CD14-positive monocyte (primary cell): ENCODE data around the gene MEIS2. TPM values are rescaled to one million over a fixed set of nuclear protein-coding genes. Genes with fewer than 3 reads are reported as not detected.
A peak's percentile ranks its signal among the peaks of the same experiment; 100 is the strongest.

Experiments
- DNase-seq, 3 donors: peaks; one replicate each; pipeline ENCODE4 v3.0.0-alpha.2; 2011 to 2022
- H2AFZ ChIP-seq: 2 replicates; pipeline ENCODE4 v1.6.0; 2012; ENCODE audit warnings: mild to moderate bottlenecking, low read depth, low read length, inconsistent platforms; ENCODE audit not compliant: insufficient read depth, poor library complexity, severe bottlenecking
- H3K27ac ChIP-seq, 2 donors: 1 replicate in 1 of 2; 2 replicates in 1 of 2; pipeline ENCODE4 v1.5.1; 2012 to 2013; ENCODE audit warnings: low read length in 2 of 2, control low read depth in 1 of 2, inconsistent platforms in 1 of 2, low read depth in 1 of 2, mild to moderate bottlenecking in 1 of 2
- H3K27me3 ChIP-seq, 2 donors: one replicate each; pipeline versions ENCODE4 v1.6.0 to v1.6.1; 2011 to 2013; ENCODE audit warnings: low read length in 2 of 2; ENCODE audit not compliant: control insufficient read depth in 2 of 2, insufficient read depth in 2 of 2
- H3K36me3 ChIP-seq, 2 donors: replicated peaks in 1 of 2; 1 replicate in 1 of 2; 2 replicates in 1 of 2; pipeline versions ENCODE4 v1.5.1 to v1.6.1; 2012 to 2013; ENCODE audit warnings: low read length in 2 of 2, control low read depth in 1 of 2, inconsistent platforms in 1 of 2, mild to moderate bottlenecking in 1 of 2; ENCODE audit not compliant: insufficient read depth in 2 of 2, control insufficient read depth in 1 of 2
- H3K4me1 ChIP-seq, 2 donors: 1 replicate in 1 of 2; 2 replicates in 1 of 2; pipeline versions ENCODE4 v1.5.1 to v1.6.1; 2012 to 2013; ENCODE audit warnings: low read length in 2 of 2, control low read depth in 1 of 2, inconsistent platforms in 1 of 2, mild to moderate bottlenecking in 1 of 2, moderate library complexity in 1 of 2; ENCODE audit not compliant: insufficient read depth in 2 of 2, control insufficient read depth in 1 of 2
- H3K4me2 ChIP-seq: replicated peaks from 2 replicates; pipeline ENCODE3; 2012; ENCODE audit warnings: low read length, moderate library complexity, mild to moderate bottlenecking; ENCODE audit not compliant: poor library complexity, severe bottlenecking; ENCODE audit errors: extremely low read depth
- H3K4me3 ChIP-seq, 3 experiments: fragments of 200-600 bp in 1 of 3; sonication (generic) in 1 of 3; replicated peaks in 1 of 3; 1 replicate in 2 of 3; 2 replicates in 1 of 3; pipeline ENCODE4 v1.5.1; 2011 to 2013; ENCODE audit warnings: low read length in 3 of 3, mild to moderate bottlenecking in 3 of 3, control low read depth in 2 of 3, low read depth in 2 of 3, inconsistent platforms in 1 of 3, moderate library complexity in 1 of 3
- H3K79me2 ChIP-seq: 2 replicates; pipeline ENCODE4 v1.6.0; 2012; ENCODE audit warnings: mild to moderate bottlenecking, control low read depth, inconsistent platforms, low read length, moderate library complexity; ENCODE audit not compliant: insufficient read depth
- H3K9ac ChIP-seq: 2 replicates; pipeline ENCODE4 v1.6.0; 2017; ENCODE audit warnings: low read length, mild to moderate bottlenecking; ENCODE audit not compliant: insufficient read depth, poor library complexity, severe bottlenecking
- H3K9me3 ChIP-seq, 2 donors: replicated peaks in 1 of 2; 1 replicate in 1 of 2; 2 replicates in 1 of 2; pipeline versions ENCODE4 v1.5.1 to v1.6.1; 2012 to 2013; ENCODE audit warnings: low read length in 2 of 2, control low read depth in 1 of 2; ENCODE audit not compliant: control insufficient read depth in 1 of 2, insufficient read depth in 1 of 2
- H4K20me1 ChIP-seq: 2 replicates; pipeline ENCODE4 v1.6.0; 2012; ENCODE audit warnings: mild to moderate bottlenecking, low read length, control low read depth, moderate library complexity; ENCODE audit not compliant: insufficient read depth
- H3K27ac Mint-ChIP-seq, 7 donors: one replicate each; pipeline ENCODE4 v1.8.0; 2020; ENCODE audit warnings: mild to moderate bottlenecking in 7 of 7, mixed read lengths in 7 of 7, moderate library complexity in 6 of 7, inconsistent platforms in 2 of 7
- H3K27me3 Mint-ChIP-seq, 3 donors: one replicate each; pipeline ENCODE4 v1.8.0; 2021 to 2022; ENCODE audit warnings: low read depth in 3 of 3, mild to moderate bottlenecking in 3 of 3, mixed read lengths in 3 of 3, moderate library complexity in 3 of 3, inconsistent platforms in 1 of 3
- H3K36me3 Mint-ChIP-seq, 2 donors: one replicate each; pipeline ENCODE4 v1.8.0; 2020; ENCODE audit warnings: mixed read lengths in 2 of 2, inconsistent platforms in 1 of 2, mild to moderate bottlenecking in 1 of 2
- H3K4me1 Mint-ChIP-seq: one replicate; pipeline ENCODE4 v1.8.0; 2020; ENCODE audit warnings: mild to moderate bottlenecking, mixed read lengths
- H3K4me3 Mint-ChIP-seq, 2 donors: one replicate each; pipeline ENCODE4 v1.8.0; 2020; ENCODE audit warnings: mild to moderate bottlenecking in 2 of 2, mixed read lengths in 2 of 2, moderate library complexity in 1 of 2
- H3K9me3 Mint-ChIP-seq, 7 donors: one replicate each; pipeline ENCODE4 v1.8.0; 2020 to 2022; ENCODE audit warnings: mixed read lengths in 7 of 7, mild to moderate bottlenecking in 6 of 7, moderate library complexity in 6 of 7, inconsistent platforms in 2 of 7
- WGBS: methylation state at CpG from one replicate; pipeline ENCODE4 v1.1.5; 2013; ENCODE audit warnings: missing lambda C conversion rate; ENCODE audit not compliant: insufficient coverage; 5-methylcytosine and 5-hydroxymethylcytosine counted together
- intact Hi-C, 2 donors: fragments of 100-400 bp; cut with micrococcal nuclease; formaldehyde crosslinking; loops; one replicate each; pipeline versions ENCODE4 v1.15.0 to v1.15.1; 2023
- polyA plus RNA-seq, 3 donors: library from polyadenylated mRNA; depleted of rRNA in 1 of 3; unstranded in 2 of 3; stranded (reverse) in 1 of 3; fragments of 300-500 nt in 2 of 3; fragments of >200 nt in 1 of 3; fragmentation: Illumina TruSeq in 2 of 3; gene quantifications; 1 replicate in 2 of 3; 2 replicates in 1 of 3; pipeline ENCODE4 v1.2.3, GENCODE V29; 2012 to 2021
- TF ChIP-seq, protein P1 (sequence below): fragments of 200-600 bp; IDR thresholded peaks from one replicate; pipeline ENCODE4 v1.8.0; 2022; ENCODE audit warnings: antibody characterized with exemption, mild to moderate bottlenecking

Gene MEIS2
- polyA plus RNA-seq, 3 donors = not detected

DNA sequence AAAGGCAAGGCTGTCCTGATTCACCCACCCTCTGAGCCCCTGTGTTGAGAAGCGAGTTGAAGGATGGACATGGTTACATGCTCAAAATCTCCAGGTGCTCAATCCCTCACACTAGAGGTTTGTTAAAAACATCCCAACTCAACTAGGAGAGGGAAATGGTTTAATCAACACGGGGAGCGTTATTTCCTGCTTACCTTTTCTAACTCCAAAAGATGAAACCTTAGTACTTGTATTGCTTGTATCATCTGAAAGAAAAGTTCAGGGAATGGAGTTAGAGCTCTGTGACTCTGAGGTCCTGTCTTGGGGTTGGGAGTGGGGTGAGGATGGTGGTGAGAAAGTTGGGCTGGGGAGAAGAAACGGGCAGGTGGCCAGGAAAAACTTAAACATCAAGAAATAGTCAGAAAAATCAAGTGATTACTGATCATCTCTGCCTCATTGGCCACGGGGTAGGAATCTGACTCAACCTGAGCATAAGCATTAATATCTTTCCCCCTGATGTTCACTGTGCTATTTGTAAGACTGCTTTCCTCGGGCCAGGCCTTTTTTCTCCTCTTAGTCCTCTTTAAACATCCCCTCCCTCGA is 5.9 kb downstream of the MEIS2 start:
- H3K9me3 ChIP-seq = peaks cover 2 to 41% of the 10 kb centered on the region in 2 donors
- Mint-ChIP-seq H3K27ac (peak overlapping the region in 1 of 7 donors; percentile 36), H3K9me3 (peaks cover 0 to 32% (median 23%) of the 10 kb centered on the region in 7 donors), H3K27me3 (peaks cover 67 to 76% (median 74%) of the 10 kb centered on the region in 3 donors), H3K36me3 (no peaks in the 10 kb centered on the region), H3K4me1 (peaks cover 22% of the 10 kb centered on the region), H3K4me3 (peak overlapping the region in 1 of 2 donors; percentile 52)
- H3K9ac ChIP-seq = no peak overlapping the region
- intact Hi-C loops = no loop called here
- TF ChIP-seq, protein P1, sequence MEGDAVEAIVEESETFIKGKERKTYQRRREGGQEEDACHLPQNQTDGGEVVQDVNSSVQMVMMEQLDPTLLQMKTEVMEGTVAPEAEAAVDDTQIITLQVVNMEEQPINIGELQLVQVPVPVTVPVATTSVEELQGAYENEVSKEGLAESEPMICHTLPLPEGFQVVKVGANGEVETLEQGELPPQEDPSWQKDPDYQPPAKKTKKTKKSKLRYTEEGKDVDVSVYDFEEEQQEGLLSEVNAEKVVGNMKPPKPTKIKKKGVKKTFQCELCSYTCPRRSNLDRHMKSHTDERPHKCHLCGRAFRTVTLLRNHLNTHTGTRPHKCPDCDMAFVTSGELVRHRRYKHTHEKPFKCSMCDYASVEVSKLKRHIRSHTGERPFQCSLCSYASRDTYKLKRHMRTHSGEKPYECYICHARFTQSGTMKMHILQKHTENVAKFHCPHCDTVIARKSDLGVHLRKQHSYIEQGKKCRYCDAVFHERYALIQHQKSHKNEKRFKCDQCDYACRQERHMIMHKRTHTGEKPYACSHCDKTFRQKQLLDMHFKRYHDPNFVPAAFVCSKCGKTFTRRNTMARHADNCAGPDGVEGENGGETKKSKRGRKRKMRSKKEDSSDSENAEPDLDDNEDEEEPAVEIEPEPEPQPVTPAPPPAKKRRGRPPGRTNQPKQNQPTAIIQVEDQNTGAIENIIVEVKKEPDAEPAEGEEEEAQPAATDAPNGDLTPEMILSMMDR = no peak
- H3K79me2 ChIP-seq = no peaks in the 10 kb centered on the region
- H3K4me3 ChIP-seq = no peak overlapping the region
- no peak overlapping the region for H3K27ac ChIP-seq
- H3K36me3 ChIP-seq = no peaks in the 10 kb centered on the region
- DNase-seq = no peak
- peaks cover 66 to 74% of the 10 kb centered on the region in 2 donors for H3K27me3 ChIP-seq
- H2AFZ ChIP-seq = no peak overlapping the region
- H3K4me1 ChIP-seq = peaks cover 6 to 11% of the 10 kb centered on the region in 2 donors
- WGBS = 35% methylated on average over 3 of the region's 7 CpGs
- no peak overlapping the region for H3K4me2 ChIP-seq
- H4K20me1 ChIP-seq = no peaks in the 10 kb centered on the region

DNA sequence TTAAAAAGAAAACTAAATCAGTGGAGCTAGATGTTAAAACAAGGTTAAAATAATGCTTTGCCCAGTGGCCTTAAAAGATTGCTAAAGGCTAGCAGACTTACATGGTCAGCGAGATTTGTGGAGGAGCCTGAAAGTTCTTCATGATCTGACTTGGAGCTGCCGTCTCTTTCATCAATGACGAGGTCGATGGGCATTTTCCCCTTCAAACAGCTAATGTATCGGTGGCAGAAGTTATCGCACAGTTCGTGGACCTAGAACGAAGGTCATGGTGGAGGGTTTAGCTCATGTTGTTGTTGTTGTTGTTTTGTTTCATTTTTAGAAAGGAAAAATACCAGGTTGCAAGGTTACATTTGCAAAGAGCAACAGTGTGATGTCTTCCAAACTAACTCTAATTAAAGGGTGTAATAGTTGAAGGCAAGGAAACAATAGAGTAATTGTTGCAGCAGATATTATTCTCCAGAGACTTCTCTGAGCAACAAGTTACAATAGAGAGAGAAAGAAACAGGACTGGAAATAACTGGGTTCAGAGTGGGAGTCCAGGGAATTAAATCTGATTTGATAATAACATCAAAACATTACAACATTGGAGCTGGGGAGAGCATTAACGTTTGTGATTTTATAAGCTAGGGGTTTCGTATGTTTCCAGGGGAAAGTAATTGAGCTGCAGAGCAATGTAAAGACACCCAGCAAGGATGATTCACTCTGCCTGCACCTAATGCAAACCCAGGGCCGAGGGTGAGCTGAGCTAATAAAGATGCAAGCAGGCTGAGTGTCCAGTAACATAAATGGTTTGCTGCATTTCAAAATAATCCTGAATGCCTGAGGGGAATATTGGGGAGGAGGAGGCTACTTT is 6.6 kb downstream of the MEIS2 start:
- Histone ChIP-seq H3K27me3 (peaks cover 61 to 68% of the 10 kb centered on the region in 2 donors), H3K9ac (no peak overlapping the region), H3K4me3 (no peak overlapping the region), H4K20me1 (no peaks in the 10 kb centered on the region), H3K4me2 (no peak overlapping the region), H3K79me2 (no peaks in the 10 kb centered on the region), H2AFZ (no peak overlapping the region), H3K4me1 (peaks cover 0 to 5% of the 10 kb centered on the region in 2 donors), H3K27ac (no peak overlapping the region), H3K36me3 (no peaks in the 10 kb centered on the region), H3K9me3 (peaks cover 2 to 38% of the 10 kb centered on the region in 2 donors)
- H3K36me3 Mint-ChIP-seq = no peaks in the 10 kb centered on the region
- H3K4me3 Mint-ChIP-seq = peak overlapping the region in 1 of 2 donors; percentile 52
- intact Hi-C loops = no loop called here
- peaks cover 17% of the 10 kb centered on the region for H3K4me1 Mint-ChIP-seq
- no peak for DNase-seq
- peaks cover 0 to 29% (median 22%) of the 10 kb centered on the region in 7 donors for H3K9me3 Mint-ChIP-seq
- H3K27ac Mint-ChIP-seq = no peak overlapping the region
- TF ChIP-seq, protein P1 = no peak
- H3K27me3 Mint-ChIP-seq = peaks cover 61 to 70% (median 70%) of the 10 kb centered on the region in 3 donors
- 89% methylated on average over 8 of the region's 11 CpGs for WGBS
